ENCODE data around the gene NRDE2. TPM values are rescaled to one million over a fixed set of nuclear protein-coding genes. Genes with fewer than 3 reads are reported as not detected.

The NRDE2 gene
- total and polyA plus RNA-seq, 2 experiments from 2014 or later = 7.9 to 13.1 TPM

DNA sequence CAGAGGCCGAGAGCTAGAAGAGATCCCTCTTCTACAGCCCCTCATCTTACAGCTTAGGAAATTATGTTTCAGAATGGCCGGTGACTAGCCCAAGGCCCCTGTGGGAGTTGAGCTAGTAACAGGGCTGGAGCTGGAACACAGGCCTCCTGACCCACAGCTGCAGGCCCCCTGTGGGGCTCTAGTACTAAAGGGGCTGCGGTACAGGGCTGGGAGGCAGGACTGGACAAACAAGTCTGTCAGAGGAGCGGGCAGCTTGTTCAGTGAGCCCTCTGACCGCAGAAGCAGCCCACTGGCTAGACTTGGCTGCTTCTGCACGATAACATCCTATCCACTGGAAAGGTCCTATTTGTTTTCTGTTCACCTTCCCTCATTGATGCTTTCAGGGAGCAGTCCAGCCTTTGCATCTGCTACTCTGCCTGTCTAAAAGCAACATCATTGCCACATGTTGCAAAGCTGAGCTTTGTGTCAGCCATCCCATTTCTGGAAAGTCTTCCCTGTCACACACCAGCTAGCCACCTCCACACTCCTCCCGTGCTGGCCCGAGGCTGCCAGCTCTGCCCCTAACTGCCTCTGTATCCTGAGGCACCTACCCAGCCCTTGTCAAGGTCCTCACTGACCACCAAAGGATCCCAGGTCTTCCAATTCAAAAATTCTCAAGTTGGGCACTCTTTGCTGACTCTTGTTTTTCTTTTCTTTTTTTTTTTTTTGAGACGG is 65.1 kb downstream of the NRDE2 start:
- H3K4me3 ChIP-seq = no peak overlapping the region
- TF ChIP-seq, protein P1, sequence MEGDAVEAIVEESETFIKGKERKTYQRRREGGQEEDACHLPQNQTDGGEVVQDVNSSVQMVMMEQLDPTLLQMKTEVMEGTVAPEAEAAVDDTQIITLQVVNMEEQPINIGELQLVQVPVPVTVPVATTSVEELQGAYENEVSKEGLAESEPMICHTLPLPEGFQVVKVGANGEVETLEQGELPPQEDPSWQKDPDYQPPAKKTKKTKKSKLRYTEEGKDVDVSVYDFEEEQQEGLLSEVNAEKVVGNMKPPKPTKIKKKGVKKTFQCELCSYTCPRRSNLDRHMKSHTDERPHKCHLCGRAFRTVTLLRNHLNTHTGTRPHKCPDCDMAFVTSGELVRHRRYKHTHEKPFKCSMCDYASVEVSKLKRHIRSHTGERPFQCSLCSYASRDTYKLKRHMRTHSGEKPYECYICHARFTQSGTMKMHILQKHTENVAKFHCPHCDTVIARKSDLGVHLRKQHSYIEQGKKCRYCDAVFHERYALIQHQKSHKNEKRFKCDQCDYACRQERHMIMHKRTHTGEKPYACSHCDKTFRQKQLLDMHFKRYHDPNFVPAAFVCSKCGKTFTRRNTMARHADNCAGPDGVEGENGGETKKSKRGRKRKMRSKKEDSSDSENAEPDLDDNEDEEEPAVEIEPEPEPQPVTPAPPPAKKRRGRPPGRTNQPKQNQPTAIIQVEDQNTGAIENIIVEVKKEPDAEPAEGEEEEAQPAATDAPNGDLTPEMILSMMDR (IDR thresholded peaks at IDR 0.05; ENCODE audit: low read depth, low read length) = no peak
- no peak for DNase-seq (ENCODE audit: low read depth in 1 of 2, low spot score in 1 of 2)
- no peaks in the 10 kb centered on the region for H3K4me1 ChIP-seq (ENCODE audit: low read depth)
- H3K27ac ChIP-seq = no peak overlapping the region
- peaks cover 71% of the 10 kb centered on the region for H3K36me3 ChIP-seq
- H3K9me3 ChIP-seq (ENCODE audit: low read depth) = no peaks in the 10 kb centered on the region
- H3K27me3 ChIP-seq = no peaks in the 10 kb centered on the region

DNA sequence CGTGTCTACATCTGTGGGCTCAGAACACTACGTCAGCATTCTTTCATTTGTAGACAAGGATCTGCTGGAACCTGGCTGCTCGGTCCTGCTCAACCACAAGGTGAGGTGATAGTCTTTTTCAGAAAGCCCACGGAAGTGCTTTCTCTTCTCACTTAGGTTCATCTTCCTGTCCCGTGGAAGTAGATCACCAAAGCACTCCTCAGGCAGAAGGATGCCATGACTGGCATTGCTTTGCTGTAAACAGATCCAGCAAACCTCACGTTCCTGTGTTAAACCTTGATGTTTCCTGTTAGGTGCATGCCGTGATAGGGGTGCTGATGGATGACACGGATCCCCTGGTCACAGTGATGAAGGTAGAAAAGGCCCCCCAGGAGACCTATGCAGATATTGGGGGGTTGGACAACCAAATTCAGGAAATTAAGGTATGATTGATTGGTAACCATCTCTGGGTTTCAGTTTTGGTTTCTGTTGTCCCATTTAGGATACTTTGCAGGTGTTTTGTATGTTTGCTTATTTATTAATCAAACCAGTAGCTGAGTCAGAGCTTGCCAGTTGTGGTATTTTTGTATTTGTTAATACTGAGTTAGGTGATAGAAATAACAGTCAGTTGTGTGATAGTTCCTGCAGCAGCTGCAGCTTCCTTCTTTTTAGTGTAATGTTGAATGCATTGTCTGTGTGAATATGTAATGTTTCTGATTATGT is 67.8 kb downstream of the NRDE2 start:
- no peak overlapping the region for H3K27ac ChIP-seq
- no peaks in the 10 kb centered on the region for H3K9me3 ChIP-seq (ENCODE audit: low read depth)
- TF ChIP-seq, protein P1 (IDR thresholded peaks at IDR 0.05; ENCODE audit: low read depth, low read length) = no peak
- H3K4me1 ChIP-seq (ENCODE audit: low read depth) = no peaks in the 10 kb centered on the region
- no peak overlapping the region for H3K4me3 ChIP-seq
- peaks cover 71% of the 10 kb centered on the region for H3K36me3 ChIP-seq
- DNase-seq (ENCODE audit: low read depth in 1 of 2, low spot score in 1 of 2) = no peak
- H3K27me3 ChIP-seq = no peaks in the 10 kb centered on the region

DNA sequence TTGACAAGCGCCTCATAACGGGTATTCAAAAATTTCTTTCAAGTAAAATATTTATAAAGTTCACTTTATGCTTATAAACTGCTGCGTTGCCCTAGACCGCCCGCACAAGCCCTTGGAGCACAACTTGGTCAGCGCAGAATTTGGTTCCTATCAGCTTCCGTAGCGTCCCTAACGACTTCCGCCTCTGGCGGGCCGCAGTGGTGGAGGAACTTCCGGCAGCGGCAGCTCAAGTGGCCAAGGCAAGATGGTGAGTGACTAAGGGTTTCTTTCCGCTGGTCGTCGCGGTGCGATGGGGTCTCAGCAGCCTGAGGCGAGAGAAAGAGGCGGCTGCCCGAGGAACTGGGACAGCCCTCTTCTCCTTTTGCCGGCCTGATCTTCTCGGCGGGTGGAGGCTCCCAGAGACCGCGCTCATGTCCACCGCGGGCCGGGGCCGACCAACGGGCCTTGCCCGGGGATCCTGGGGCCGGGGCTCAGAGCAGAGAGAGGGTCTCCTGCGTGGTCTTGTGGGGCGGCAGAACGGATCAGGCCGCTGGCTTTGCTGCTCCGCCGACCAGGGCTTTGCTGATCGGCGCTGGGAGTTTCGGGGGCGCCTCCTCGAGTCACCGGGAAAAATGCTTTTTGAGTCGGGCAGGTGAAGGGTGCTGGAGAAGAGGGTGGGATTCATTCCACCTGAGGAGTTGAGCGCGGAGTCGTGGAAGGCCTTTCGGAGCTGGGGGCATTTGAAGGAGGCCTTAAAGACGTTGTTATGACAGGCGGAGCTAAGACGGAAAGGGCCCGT is 75.2 kb downstream of the NRDE2 start, which contains the start of gene PSMC1:
PSMC1 (plus strand) TSS at position 200 of the 778 bp plus-strand sequence; CDS start at position 245, 45 bp downstream.
- H3K27me3 ChIP-seq = peaks cover 37% of the 10 kb centered on the region
- H3K9me3 ChIP-seq (ENCODE audit: low read depth) = no peaks in the 10 kb centered on the region
- H3K27ac ChIP-seq = peak within 1 kb of the TSS; percentile 84
- peak within 1 kb of the TSS; percentile 74 for H3K4me3 ChIP-seq
- TF ChIP-seq, protein P1 (IDR thresholded peaks at IDR 0.05; ENCODE audit: low read depth, low read length) = no peak
- peaks cover 24% of the 10 kb centered on the region for H3K36me3 ChIP-seq
- H3K4me1 ChIP-seq (ENCODE audit: low read depth) = peaks cover 5% of the 10 kb centered on the region
- peak; percentile 95 for DNase-seq (ENCODE audit: low read depth in 1 of 2, low spot score in 1 of 2)

DNA sequence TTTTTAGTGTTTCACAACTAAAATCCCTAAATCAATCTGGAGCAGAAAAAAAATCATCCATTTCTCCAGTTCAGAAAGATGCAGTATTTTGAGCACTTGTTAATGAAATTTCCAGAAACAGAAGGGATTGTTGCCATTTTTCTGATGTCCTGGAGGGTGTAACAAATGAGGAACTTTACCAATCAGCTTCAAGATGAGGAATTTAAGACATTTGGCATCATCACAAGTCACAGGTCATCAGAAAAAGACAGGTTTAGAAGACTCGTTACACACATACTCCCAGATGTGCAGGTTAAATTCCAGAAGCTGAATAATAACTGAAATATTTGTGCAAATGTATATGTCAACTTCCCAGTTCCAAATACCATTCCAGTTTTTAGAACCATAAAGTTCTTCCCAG is 75.9 kb downstream of the NRDE2 start:
- TF ChIP-seq, protein P1 (IDR thresholded peaks at IDR 0.05; ENCODE audit: low read depth, low read length) = no peak
- H3K4me1 ChIP-seq (ENCODE audit: low read depth) = peaks cover 5% of the 10 kb centered on the region
- H3K9me3 ChIP-seq (ENCODE audit: low read depth) = no peaks in the 10 kb centered on the region
- peak overlapping the region; percentile 74 for H3K4me3 ChIP-seq
- DNase-seq (ENCODE audit: low read depth in 1 of 2, low spot score in 1 of 2) = no peak
- peaks cover 18% of the 10 kb centered on the region for H3K36me3 ChIP-seq
- H3K27ac ChIP-seq = no peak overlapping the region
- peaks cover 38% of the 10 kb centered on the region for H3K27me3 ChIP-seq

DNA sequence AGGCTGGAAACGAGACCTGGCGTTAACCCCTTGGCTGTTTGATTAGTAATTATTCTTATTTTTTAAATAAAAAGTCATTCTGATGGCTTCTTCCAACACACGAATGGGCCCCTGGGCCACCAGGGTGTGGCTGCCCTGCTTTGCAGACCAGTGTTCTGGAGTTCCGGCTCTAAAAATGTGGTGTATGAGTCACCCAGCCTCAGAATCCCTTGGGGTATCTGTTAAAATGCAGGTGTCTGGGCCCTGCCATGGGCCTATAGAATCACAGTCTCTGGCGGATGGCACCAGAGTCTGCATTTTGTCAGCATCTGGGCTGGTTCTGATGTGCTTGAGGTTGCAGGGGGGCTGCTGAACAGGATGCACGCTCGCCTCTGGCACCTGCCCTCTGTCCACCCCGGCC is 77.9 kb downstream of the NRDE2 start:
- TF ChIP-seq, protein P1 (IDR thresholded peaks at IDR 0.05; ENCODE audit: low read depth, low read length) = no peak
- no peaks in the 10 kb centered on the region for H3K36me3 ChIP-seq
- peaks cover 38% of the 10 kb centered on the region for H3K27me3 ChIP-seq
- no peak for DNase-seq (ENCODE audit: low read depth in 1 of 2, low spot score in 1 of 2)
- no peaks in the 10 kb centered on the region for H3K9me3 ChIP-seq (ENCODE audit: low read depth)
- H3K4me3 ChIP-seq = no peak overlapping the region
- no peak overlapping the region for H3K27ac ChIP-seq
- peaks cover 5% of the 10 kb centered on the region for H3K4me1 ChIP-seq (ENCODE audit: low read depth)
